Erythroblast (primary cell): ENCODE results near the gene UBXN2A.

ENCODE experiments used
- DNase-seq, 2 experiments: peaks; one replicate each; lab custom pipeline; 2025; lab: John Stamatoyannopoulos, UW
- GATA1 ChIP-seq: IDR thresholded peaks from 2 replicates; pipeline ENCODE4 v1.6.1; 2011; ENCODE audit warnings: low read depth, mild to moderate bottlenecking, control low read depth, low read length, moderate library complexity
- POLR2A ChIP-seq: IDR thresholded peaks from 2 replicates; pipeline ENCODE4 v1.6.1; 2011; ENCODE audit warnings: mild to moderate bottlenecking, low read length

Gene UBXN2A

DNA sequence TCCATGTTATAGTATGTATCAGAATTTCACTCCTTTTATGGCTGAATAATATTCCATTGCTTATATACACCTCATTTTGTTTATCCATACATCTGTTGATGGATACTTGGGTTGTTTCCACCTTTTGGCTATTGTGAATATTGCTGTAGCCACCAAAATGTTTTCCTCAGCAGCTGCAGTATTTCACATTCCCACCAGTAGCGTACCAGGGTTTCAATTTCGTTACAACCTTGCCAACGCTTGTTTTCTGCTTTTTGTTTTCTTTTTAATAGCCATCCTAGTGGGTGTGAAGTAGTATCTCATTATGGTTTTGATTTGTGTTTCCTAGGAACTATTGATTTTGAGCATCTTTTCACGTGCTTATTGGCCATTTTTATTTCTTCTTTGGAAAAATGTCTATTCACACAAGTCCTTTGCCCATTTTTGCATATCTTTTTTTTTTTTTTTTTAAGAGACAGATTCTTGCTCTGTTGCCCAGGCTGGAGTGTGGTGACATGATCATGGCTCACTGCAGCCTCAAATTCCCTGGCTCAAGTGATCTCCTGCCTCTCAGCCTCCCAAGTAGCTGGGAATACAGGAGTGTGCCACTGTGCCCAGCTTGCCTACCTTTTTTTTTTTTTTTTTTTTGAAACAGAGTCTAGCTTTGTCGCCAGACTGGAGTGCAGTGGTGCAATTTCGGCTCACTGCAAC, 14.2 kb downstream of the UBXN2A start:
- no peak for TF ChIP-seq POLR2A
- no peak for TF ChIP-seq GATA1

GRCh38 chr2:23967846-23968245, 27.6 kb downstream of the UBXN2A start:
- DNase-seq, result no peak
- TF ChIP-seq GATA1 (no peak), POLR2A (no peak)

More for the DNA sequence above, 14.2 kb downstream of the UBXN2A start:
- DNase-seq, result no peak

GRCh38 chr2:23976883-23977282, 36.6 kb downstream of the UBXN2A start:
- TF ChIP-seq POLR2A (no peak), GATA1 (no peak)

DNA sequence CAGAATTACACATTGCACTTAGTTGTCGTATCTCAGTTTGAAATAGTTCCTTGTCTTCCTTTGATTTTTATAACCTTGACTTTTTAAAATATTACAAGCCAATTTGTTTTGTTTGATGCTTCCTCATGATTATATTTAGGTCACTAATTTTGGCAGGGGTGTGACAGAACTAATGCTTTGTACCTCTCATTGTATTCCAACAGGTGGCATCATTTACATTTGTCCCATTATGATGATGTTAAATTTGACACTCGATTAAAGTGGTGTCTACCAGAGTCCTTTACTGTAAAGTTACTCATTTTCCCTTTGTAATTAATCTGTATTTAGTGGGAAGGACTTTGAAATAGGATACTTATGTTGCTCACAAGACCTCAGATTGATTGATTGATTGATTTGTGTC, 48.1 kb downstream of the UBXN2A start:
- no peak for TF ChIP-seq GATA1
- TF ChIP-seq POLR2A, result no peak

More at GRCh38 chr2:23976883-23977282, 36.6 kb downstream of the UBXN2A start:
- DNase-seq, result no peak

DNA sequence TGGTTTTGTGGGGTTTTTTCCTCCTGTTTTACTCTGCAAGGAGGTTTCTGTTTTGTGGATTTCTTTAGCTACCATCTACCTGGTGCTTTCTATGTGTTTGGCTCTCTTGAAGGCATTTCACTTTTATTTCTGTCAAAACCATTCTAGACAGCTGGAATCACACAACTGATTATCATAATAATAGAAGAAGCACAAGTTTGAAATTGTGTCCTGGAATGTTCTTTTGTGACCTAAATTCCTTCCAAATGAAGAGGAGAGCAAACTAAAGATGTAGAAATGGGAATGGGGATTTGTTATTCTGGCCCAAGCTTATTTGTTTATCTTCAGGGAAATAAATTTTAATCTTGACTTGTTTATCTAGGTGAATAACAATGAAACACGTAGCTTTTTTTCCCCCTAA, 52.7 kb downstream of the UBXN2A start:
- TF ChIP-seq POLR2A, result no peak
- TF ChIP-seq GATA1, result no peak
- no peak for DNase-seq

More for the DNA sequence above, 48.1 kb downstream of the UBXN2A start:
- DNase-seq, result peak; percentile 61 to 63

DNA sequence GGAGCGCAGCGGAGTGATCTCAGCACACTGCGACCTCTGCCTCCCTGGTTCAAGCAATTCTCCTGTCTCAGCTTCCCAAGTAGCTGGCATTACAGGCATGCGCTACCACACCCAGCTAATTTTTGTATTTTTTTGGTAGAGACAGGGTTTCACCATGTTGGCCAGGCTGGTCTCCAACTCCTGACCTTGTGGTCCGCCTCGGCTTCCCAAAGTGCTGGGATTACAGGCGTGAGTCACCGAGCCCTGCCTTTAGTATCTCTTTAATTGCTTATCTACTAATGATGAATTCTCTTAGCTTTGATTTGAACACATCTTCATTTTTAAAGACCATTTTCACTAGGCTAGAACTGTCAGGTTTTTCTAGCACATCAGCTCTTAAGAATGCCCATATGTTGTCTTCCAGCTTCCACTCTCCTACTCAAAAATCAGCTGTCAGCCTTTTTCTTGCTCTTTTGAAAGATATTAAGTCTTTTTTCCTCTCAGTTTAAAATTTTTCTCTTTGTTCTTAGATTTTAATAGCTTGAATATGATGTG, 53.5 kb downstream of the UBXN2A start:
- no peak for DNase-seq
- no peak for TF ChIP-seq GATA1
- no peak for TF ChIP-seq POLR2A

- TF ChIP-seq POLR2A, result no peak
- no peak for TF ChIP-seq GATA1
- no peak for DNase-seq
Observed at GRCh38 chr2:23994567-23994966, 54.3 kb downstream of the UBXN2A start.

GRCh38 chr2:24007693-24008092, 67.4 kb downstream of the UBXN2A start:
- TF ChIP-seq GATA1, result no peak
- TF ChIP-seq POLR2A, result no peak
- DNase-seq, result no peak

- no peak for DNase-seq
- no peak for TF ChIP-seq GATA1
- no peak for TF ChIP-seq POLR2A
Observed at GRCh38 chr2:24008672-24009366, 68.6 kb downstream of the UBXN2A start.

DNA sequence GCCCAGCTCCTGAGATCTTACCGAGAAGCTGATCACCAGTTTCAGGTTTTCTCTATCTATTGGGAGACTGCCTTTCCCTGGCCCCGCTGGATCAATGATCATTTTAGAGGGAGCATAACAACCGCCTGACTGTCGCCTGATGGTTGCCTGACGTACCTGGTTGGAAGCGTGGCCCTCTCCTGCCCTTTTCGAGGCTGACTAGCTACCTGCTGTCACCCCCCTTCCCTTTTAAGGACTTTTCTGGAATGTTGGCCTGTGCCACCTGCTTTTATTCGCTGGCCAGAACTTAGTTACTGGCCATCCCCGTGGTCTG, 69.1 kb downstream of the UBXN2A start:
- TF ChIP-seq POLR2A, result no peak
- no peak for TF ChIP-seq GATA1
- no peak for DNase-seq

- TF ChIP-seq GATA1 (no peak), POLR2A (peak; percentile 80)
- DNase-seq, result peak; percentile 87 to 91
Observed at GRCh38 chr2:24009680-24010476, 69.6 kb downstream of the UBXN2A start, which contains the start of gene MFSD2B. MFSD2B (plus strand) TSS chr2:24010085; CDS start chr2:24010097, 12 bp downstream.

DNA sequence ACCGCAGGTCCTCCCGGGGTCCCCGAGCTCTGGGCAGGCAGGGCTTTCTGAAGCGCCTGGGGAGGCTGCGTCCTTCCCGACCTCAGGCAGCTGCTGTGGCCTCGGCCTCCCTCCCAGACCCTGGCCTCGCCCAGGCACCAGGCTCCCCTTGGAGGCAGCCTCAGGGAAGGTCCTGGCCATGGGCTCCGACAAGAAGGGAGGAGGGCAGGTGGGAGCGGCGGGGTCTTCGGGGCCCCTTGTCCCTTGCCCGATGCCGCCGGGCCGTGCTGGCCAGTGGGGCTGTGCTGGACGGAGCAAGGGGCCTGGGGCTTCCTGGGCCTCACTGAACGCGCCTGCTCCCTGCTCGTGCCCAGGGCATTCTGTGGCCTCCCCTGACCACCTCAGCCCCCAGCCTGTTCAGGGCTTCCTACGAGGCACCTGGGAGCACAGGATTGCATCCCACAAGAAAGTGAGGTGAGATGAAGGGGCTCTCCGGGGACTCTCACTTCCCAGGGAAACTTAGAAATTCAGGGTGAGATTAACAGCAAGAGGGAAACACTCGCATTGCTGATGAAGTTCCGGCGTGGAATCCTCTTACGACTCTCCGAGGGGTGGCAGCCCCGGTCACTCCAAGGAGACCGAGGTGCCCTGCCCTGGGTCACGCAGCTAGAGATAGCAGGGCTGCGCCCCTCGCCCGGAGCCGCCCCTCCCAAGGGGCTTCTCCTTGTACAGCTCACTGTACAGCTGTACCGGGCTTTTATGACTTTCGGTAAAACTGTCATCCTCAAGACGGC, 70.4 kb downstream of the UBXN2A start:
- peak; percentile 88 to 91 for DNase-seq
- TF ChIP-seq POLR2A (no peak), GATA1 (no peak)
